Spleen (tissue), 11 donors: Measurements from ENCODE around the gene CLASP1. TPM values are rescaled to one million over a fixed set of nuclear protein-coding genes. Genes with fewer than 3 reads are reported as not detected.

Experiments
- DNase-seq: peaks from one replicate; pipeline ENCODE4 v3.0.0-alpha.2; 2020
- H3K27ac ChIP-seq, 8 donors: fragments of 200-600 bp; sonication (generic) in 7 of 8; 1 replicate in 4 of 8; 2 replicates in 4 of 8; pipeline versions ENCODE4 v1.5.0 to v1.8.0; 2016 to 2021; ENCODE audit warnings: inconsistent platforms in 4 of 8, mild to moderate bottlenecking in 4 of 8, moderate library complexity in 1 of 8
- H3K27me3 ChIP-seq, 7 donors: fragments of 200-600 bp; sonication (generic) in 6 of 7; replicated peaks in 1 of 7; 1 replicate in 4 of 7; 2 replicates in 3 of 7; pipeline versions ENCODE4 v1.5.0 to v1.8.0; 2016 to 2021; ENCODE audit warnings: inconsistent platforms in 3 of 7, mild to moderate bottlenecking in 1 of 7
- H3K36me3 ChIP-seq, 6 donors: fragments of 200-600 bp; sonication (generic) in 5 of 6; 1 replicate in 4 of 6; 2 replicates in 2 of 6; pipeline versions ENCODE4 v1.5.0 to v1.8.0; 2016 to 2021; ENCODE audit warnings: inconsistent platforms in 2 of 6
- H3K4me1 ChIP-seq, 6 donors: fragments of 200-600 bp; sonication (generic) in 5 of 6; 1 replicate in 3 of 6; 2 replicates in 3 of 6; pipeline versions ENCODE4 v1.5.0 to v1.8.0; 2016 to 2021; ENCODE audit warnings: inconsistent platforms in 3 of 6
- H3K4me3 ChIP-seq, 8 donors: fragments of 200-600 bp; sonication (generic) in 7 of 8; 1 replicate in 4 of 8; 2 replicates in 4 of 8; pipeline versions ENCODE4 v1.5.0 to v1.8.0; 2016 to 2021; ENCODE audit warnings: inconsistent platforms in 4 of 8, mild to moderate bottlenecking in 4 of 8, moderate library complexity in 2 of 8
- H3K9me3 ChIP-seq, 8 donors: fragments of 200-600 bp; sonication (generic) in 7 of 8; 1 replicate in 4 of 8; 2 replicates in 4 of 8; pipeline versions ENCODE4 v1.5.0 to v1.8.0; 2016 to 2021; ENCODE audit warnings: inconsistent platforms in 4 of 8
- CTCF ChIP-seq, 11 experiments: fragments of 200-600 bp in 7 of 11; fragments of 450-650 bp in 4 of 11; sonication (generic) in 4 of 11; IDR thresholded peaks in 8 of 11; conservative IDR thresholded peaks in 3 of 11; 1 replicate in 7 of 11; 2 replicates in 4 of 11; pipeline versions ENCODE4 v1.4.0 to v1.8.0; 2016 to 2021; ENCODE audit warnings: antibody characterized with exemption in 11 of 11, inconsistent platforms in 4 of 11, mild to moderate bottlenecking in 1 of 11
- POLR2A ChIP-seq, 3 donors: fragments of 450-650 bp; IDR thresholded peaks; one replicate each; pipeline ENCODE4 v1.5.1; 2017; ENCODE audit warnings: antibody characterized with exemption in 3 of 3, mild to moderate bottlenecking in 1 of 3
- POLR2AphosphoS5 ChIP-seq, 3 donors: sonication (generic); formaldehyde crosslinking; IDR thresholded peaks; one replicate each; pipeline ENCODE4 v1.5.1; 2017; ENCODE audit warnings: antibody characterized with exemption in 3 of 3
- WGBS, 5 donors: extraction: QIAGEN DNeasy Blood & Tissue Kit in 3 of 5; methylation state at CpG; one replicate each; pipeline versions ENCODE4 v1.1.5 to v1.1.7; 2013 to 2018; 5-methylcytosine and 5-hydroxymethylcytosine counted together
- intact Hi-C: fragments of 100-400 bp; cut with DNase I; formaldehyde crosslinking; loops from one replicate; pipeline ENCODE4 v1.15.0; 2023; ENCODE audit warnings: low total_unique reads
- polyA plus RNA-seq, 3 donors: library from polyadenylated mRNA; stranded (reverse); fragments of 200-250 nt; gene quantifications; one replicate each; pipeline ENCODE4 v1.2.1, GENCODE V29; 2013
- total RNA-seq, 7 donors: library from RNA; depleted of rRNA in 3 of 7; stranded (reverse); fragments of >200 nt in 3 of 7; fragmentation: NEBNext Ultra II Directional in 4 of 7; extraction: Animal tissue kit (Norgen Biotek cat#: 25700) in 4 of 7; gene quantifications; one replicate each; pipeline versions ENCODE4 v1.1.0 to v1.2.1, GENCODE V29; 2016 to 2021
- donor health status: healthy with polysubstance abuse.
- donor health status: DM: no; HTN: no; CAD: no; lungs with moderate emphysema.
- donor health status: DM: no; HTN: no; CAD: no.
- donor health status: Bipolar disorder and iron deficiency.
- donor health status: healthy.
- donor health status: DM: no; HTN: no; CAD: no.
- donor health status: DM: yes; HTN: yes; CAD: no.

The CLASP1 gene
- total and polyA plus RNA-seq, 10 donors: 4.0 to 103 (median 71.7) TPM

DNA sequence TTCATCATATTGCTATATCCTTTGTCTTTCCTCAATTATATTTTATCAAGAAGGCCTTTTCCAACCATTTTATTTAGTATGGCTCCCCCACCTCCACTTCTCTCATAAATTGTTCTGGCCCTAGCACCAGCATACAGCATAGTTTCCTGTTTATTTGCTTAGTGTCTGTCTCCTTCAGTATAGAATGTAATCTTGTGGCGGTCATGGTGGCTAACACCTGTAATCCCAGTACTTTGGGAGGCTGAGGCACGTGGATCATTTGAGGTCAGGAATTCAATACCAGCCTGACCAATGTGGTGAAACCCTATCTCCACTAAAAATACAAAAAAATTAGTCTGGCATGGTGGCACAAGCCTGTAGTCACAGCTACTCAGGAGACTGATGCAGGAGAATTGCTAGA, 39.6 kb upstream of the CLASP1 start:
- WGBS, 5 donors: 86 to 90% (median 87%) methylated on average over 2 of the region's 2 CpGs
- Histone ChIP-seq H3K27ac (no peak overlapping the region), H3K4me3 (no peak overlapping the region), H3K4me1 (no peaks in the 10 kb centered on the region), H3K27me3 (no peaks in the 10 kb centered on the region), H3K36me3 (no peaks in the 10 kb centered on the region), H3K9me3 (peaks cover 0 to 8% (median 5%) of the 10 kb centered on the region in 8 donors)
- no peak for TF ChIP-seq POLR2AphosphoS5 (IDR thresholded peaks at IDR 0.05)
- intact Hi-C loops: no loop called here
- DNase-seq: no peak

- DNase-seq: no peak
- Histone ChIP-seq H3K27me3 (no peaks in the 10 kb centered on the region), H3K36me3 (no peaks in the 10 kb centered on the region), H3K4me1 (no peaks in the 10 kb centered on the region), H3K9me3 (peaks cover 13 to 27% (median 24%) of the 10 kb centered on the region in 8 donors), H3K4me3 (no peak overlapping the region), H3K27ac (no peak overlapping the region)
- TF ChIP-seq POLR2AphosphoS5 (IDR thresholded peaks at IDR 0.05) (no peak), POLR2A (IDR thresholded peaks at IDR 0.05) (no peak), CTCF (IDR thresholded peaks at IDR 0.05 in 8 of 11, conservative IDR thresholded peaks at IDR 0.05 in 3 of 11) (no peak)
- WGBS, 5 donors: 79 to 94% (median 93%) methylated on average over 2 of the region's 2 CpGs
- intact Hi-C loops: no loop called here
These were observed 37.6 kb upstream of the CLASP1 start for GRCh38 chr2:121686902-121687301.

DNA sequence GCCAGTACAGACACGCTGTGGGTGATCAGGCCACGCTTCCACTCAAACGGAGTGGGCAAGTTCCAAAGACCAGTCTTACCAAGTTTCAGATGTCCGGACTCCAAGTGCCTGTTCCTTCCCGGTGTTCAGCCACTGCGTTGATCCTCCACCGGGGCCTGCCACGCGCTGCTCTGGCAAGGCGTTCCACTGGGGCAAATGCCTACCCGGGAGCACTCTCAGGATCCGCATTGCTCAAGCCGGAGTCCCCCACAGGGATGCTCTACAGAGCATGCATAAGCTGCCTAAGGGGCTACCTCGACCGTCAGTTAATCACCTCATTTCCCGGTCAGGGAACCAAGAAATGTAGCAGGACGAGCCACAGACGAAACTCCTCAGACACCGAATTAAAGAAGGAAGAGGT, 37.0 kb upstream of the CLASP1 start:
- no peak overlapping the region for H3K4me3 ChIP-seq
- no peaks in the 10 kb centered on the region for H3K4me1 ChIP-seq
- H3K27ac ChIP-seq: no peak overlapping the region
- no peaks in the 10 kb centered on the region for H3K27me3 ChIP-seq
- DNase-seq: no peak
- intact Hi-C loops: no loop called here
- peaks cover 16 to 34% (median 31%) of the 10 kb centered on the region in 8 donors for H3K9me3 ChIP-seq
- TF ChIP-seq POLR2AphosphoS5 (IDR thresholded peaks at IDR 0.05) (no peak), CTCF (IDR thresholded peaks at IDR 0.05 in 8 of 11, conservative IDR thresholded peaks at IDR 0.05 in 3 of 11) (no peak), POLR2A (IDR thresholded peaks at IDR 0.05) (no peak)
- 87 to 93% (median 91%) methylated on average over 19 of the region's 19 CpGs for WGBS, 5 donors
- no peaks in the 10 kb centered on the region for H3K36me3 ChIP-seq

DNA sequence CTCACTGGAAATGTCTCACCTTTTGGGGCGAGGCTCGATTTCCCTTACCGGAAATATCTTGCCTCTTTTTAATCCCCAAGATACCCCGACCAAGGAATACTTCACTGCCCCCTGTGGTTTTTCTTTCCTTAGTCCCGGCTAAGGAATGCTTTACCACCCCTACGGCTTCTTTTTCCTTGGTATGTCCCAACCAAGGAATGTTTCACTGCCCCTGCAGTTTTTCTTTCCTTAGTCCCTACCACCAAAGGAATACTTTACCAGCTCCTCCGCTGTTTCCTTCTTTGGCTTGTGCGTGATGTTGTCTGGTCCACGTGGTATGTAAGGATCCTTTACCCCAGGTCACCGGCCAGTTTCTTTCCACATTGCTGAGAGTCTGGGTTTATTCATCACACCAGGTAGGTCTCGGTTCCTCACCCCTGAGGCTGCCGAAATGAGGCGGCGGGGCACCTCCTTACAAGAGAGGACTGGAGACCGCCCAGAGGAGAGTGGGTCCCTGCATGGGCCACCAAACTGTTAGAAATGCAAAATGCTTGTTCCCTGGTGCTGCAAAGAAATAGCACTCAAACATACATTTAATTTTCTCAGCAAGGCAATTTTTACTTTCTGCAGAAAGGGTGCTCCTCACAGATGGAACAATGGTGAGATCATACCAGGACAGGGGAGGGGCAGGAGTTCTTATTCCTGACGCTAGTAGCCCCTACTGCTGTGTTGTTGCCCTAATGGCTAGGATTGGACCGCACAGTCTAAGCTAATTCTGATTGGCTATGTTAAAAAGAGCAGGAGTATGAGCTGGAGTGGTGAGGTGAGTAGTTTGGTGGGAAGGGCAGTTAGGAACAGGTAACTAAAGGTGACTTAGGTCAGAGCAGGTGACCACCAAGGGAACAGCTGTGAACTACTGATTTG, 33.4 kb upstream of the CLASP1 start:
- TF ChIP-seq POLR2AphosphoS5 (IDR thresholded peaks at IDR 0.05) (no peak), CTCF (IDR thresholded peaks at IDR 0.05 in 8 of 11, conservative IDR thresholded peaks at IDR 0.05 in 3 of 11) (no peak), POLR2A (IDR thresholded peaks at IDR 0.05) (no peak)
- peaks cover 16 to 67% (median 53%) of the 10 kb centered on the region in 8 donors for H3K9me3 ChIP-seq

More for the DNA sequence above, 33.4 kb upstream of the CLASP1 start:
- Histone ChIP-seq H3K36me3 (no peaks in the 10 kb centered on the region), H3K4me3 (no peak overlapping the region), H3K27ac (no peak overlapping the region), H3K4me1 (no peaks in the 10 kb centered on the region), H3K27me3 (no peaks in the 10 kb centered on the region)
- DNase-seq: no peak
- 90 to 96% (median 95%) methylated on average over 17 of the region's 17 CpGs for WGBS, 5 donors
- intact Hi-C loops: no loop called here
